Stomach (tissue), 4 donors: ENCODE data around the gene SLC29A3.

Source experiments
- CTCF ChIP-seq, 7 experiments: fragments of 450-650 bp in 4 of 7; fragments of 200-600 bp in 3 of 7; sonication (generic) in 3 of 7; IDR thresholded peaks; one replicate each; pipeline ENCODE4 v1.5.1; 2016 to 2019; ENCODE audit warnings: antibody characterized with exemption in 7 of 7, control low read depth in 2 of 7, mild to moderate bottlenecking in 1 of 7
- EP300 ChIP-seq: sonication (generic); formaldehyde crosslinking; IDR thresholded peaks from one replicate; pipeline ENCODE4 v1.6.1; 2017; ENCODE audit warnings: antibody characterized with exemption
- POLR2A ChIP-seq, 4 donors: fragments of 450-650 bp; IDR thresholded peaks; one replicate each; pipeline ENCODE4 v1.6.1; 2016; ENCODE audit warnings: antibody characterized with exemption in 4 of 4, control low read depth in 2 of 4, mild to moderate bottlenecking in 1 of 4, moderate library complexity in 1 of 4

GRCh38 chr10:71304914-71305313, 14.1 kb upstream of the SLC29A3 start:
- TF ChIP-seq CTCF (IDR thresholded peaks at IDR 0.05) (no peak), POLR2A (IDR thresholded peaks at IDR 0.05) (no peak), EP300 (no peak)
